Ishikawa (cell line): ENCODE data around the gene ARHGEF19.

Experiments used
- CEBPB ChIP-seq: IDR thresholded peaks from 2 replicates; pipeline ENCODE4 v1.6.1; 2012
- CREB1 ChIP-seq: IDR thresholded peaks from 2 replicates; pipeline ENCODE4 v1.6.1; 2012; ENCODE audit warnings: low read depth
- EGR1 ChIP-seq: IDR thresholded peaks from 2 replicates; pipeline ENCODE4 v1.6.1; 2012
- EP300 ChIP-seq: IDR thresholded peaks from 2 replicates; pipeline ENCODE4 v1.6.1; 2012; ENCODE audit warnings: borderline replicate concordance
- FOXM1 ChIP-seq: IDR thresholded peaks from 2 replicates; pipeline ENCODE4 v1.6.1; 2012; ENCODE audit warnings: low read depth, borderline replicate concordance
- NFIC ChIP-seq: IDR thresholded peaks from 2 replicates; pipeline ENCODE4 v1.6.1; 2012
- RAD21 ChIP-seq: IDR thresholded peaks from 2 replicates; pipeline ENCODE4 v1.6.1; 2012; ENCODE audit warnings: low read depth
- TAF1 ChIP-seq: IDR thresholded peaks from 2 replicates; pipeline ENCODE4 v1.6.1; 2012; ENCODE audit warnings: low read depth, mild to moderate bottlenecking
- TCF12 ChIP-seq: IDR thresholded peaks from 2 replicates; pipeline ENCODE4 v1.6.1; 2012; ENCODE audit warnings: low read depth
- TEAD4 ChIP-seq: IDR thresholded peaks from 2 replicates; pipeline ENCODE4 v1.6.1; 2012
- YY1 ChIP-seq: IDR thresholded peaks from 2 replicates; pipeline ENCODE4 v1.6.1; 2012; ENCODE audit warnings: low read depth
- ZBTB7A ChIP-seq: IDR thresholded peaks from 2 replicates; pipeline ENCODE4 v1.6.1; 2012; ENCODE audit warnings: low read depth
- TF ChIP-seq, protein P1 (sequence below): IDR thresholded peaks from 2 replicates; pipeline ENCODE4 v1.6.1; 2012
- TF ChIP-seq, protein P2 (sequence below): IDR thresholded peaks from 2 replicates; pipeline ENCODE4 v1.6.1; 2012
- TF ChIP-seq, protein P3 (sequence below): IDR thresholded peaks from 2 replicates; pipeline ENCODE4 v1.6.1; 2012; ENCODE audit warnings: low read depth, mild to moderate bottlenecking

ARHGEF19 gene

DNA sequence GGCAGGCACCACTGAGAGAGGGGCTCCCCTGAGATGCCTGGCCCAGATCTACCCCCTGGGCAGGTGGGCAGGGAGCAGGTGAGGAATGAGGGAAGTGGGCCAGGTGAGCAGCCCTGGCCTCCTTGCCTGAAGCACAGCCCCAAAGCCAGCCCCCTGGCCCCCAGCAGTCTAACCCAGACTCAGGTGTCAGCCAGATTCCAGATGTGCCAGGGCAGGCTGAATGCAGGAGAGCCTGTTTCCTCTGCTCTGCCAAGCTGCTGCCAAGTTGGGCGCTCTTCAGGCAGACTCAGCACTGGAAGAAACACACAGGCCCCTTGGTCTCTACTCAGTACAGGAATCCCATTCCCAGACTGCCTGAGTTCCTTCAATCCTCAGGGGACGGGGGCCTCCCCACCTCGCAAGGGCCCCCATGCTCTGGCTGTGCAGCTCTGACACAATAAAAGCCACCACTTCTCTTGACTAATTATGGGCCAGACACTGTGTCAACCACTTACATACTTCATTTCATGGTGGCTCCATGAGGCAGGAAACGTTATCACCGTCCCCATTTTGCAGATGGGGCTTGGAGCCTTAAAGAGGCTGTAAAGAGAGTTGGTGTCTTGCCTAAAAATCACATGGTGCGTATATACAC, 20.4 kb downstream of the ARHGEF19 start:
- TF ChIP-seq, protein P1, sequence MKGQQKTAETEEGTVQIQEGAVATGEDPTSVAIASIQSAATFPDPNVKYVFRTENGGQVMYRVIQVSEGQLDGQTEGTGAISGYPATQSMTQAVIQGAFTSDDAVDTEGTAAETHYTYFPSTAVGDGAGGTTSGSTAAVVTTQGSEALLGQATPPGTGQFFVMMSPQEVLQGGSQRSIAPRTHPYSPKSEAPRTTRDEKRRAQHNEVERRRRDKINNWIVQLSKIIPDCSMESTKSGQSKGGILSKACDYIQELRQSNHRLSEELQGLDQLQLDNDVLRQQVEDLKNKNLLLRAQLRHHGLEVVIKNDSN = no peak
- TF ChIP-seq TCF12 (no peak), TEAD4 (no peak), CREB1 (no peak), FOXM1 (no peak)

DNA sequence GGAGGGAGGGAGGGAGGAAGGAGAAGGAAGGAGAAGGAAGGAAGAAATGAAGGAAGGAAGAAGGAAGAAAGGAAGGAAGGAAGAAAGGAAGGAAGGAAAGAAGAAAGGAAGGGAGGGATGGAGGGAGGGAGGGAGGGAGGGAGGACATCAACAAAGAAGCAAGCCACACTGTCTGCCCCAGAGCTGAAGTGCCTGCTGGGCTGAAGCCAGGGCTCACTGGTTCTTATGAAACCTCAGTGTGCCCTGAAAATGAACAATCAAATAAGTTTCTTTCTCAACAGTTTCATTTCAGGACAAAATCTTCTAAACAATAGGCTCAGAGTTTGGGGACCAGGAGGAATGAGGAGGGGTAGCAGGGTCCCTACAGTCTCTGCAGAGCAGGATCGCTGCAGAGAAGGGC, 21.1 kb downstream of the ARHGEF19 start:
- TF ChIP-seq TCF12 = no peak
- TF ChIP-seq, protein P1 = no peak

DNA sequence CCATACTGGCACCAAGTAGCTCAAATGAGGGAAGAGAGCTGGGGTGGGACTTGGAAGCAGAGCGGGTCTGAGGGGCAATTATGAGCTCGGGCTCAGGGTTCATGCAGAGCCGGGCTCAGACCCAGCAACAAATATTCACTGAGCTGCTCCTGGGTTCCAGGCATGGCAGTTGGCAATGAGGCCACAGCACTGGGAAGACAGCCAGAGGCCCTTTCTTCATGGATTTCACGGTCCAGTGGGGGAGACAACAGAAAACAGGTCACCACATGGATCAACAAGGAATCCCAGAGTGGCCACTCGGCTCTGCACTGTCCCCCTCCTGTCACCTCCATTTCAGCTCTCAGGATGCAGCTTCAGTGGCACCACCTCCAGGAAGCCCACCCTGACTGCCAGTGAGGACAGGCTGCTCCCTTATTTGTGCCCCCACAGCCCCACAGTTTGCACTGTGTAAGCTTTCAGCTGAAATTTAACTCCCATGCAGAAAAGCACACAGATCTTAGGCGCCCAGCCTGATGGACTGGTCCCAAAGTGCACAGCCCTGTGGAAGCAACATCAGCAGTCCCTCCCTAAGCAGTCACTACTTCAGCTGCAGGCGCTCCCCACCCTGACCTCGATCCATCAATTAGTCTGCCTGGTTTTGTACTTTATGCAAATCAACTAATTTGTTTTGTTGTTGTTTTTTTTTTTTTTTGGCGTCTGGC, 22.4 kb downstream of the ARHGEF19 start:
- TF ChIP-seq, protein P2, sequence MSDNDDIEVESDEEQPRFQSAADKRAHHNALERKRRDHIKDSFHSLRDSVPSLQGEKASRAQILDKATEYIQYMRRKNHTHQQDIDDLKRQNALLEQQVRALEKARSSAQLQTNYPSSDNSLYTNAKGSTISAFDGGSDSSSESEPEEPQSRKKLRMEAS = peak; percentile 50; the same call in 1 of the 2 replicates
- TF ChIP-seq TEAD4 (no peak), NFIC (peak; percentile 77), CREB1 (no peak)

DNA sequence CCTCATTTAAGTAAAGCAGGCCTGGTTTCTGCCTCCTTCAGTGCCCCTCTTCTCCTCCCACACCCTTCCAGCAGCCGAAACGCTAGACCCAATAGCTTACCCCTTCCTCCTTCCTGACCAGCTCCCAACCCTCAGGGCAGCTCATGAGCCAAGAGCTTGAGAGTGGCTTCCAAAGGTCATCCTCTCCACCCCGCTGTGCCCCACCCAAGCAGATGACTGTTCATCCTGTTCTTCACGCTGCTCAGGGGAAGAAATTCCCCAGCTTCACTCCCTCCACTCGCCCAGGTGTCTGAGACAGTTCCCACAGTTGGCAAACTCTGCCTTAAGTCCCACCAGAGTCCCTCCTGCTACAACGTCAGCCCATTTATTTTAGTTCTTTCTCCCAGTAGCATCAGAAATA, 23.4 kb downstream of the ARHGEF19 start:
- TF ChIP-seq RAD21 = no peak
- TF ChIP-seq, protein P2 = no peak
- TF ChIP-seq NFIC = no peak
- TF ChIP-seq FOXM1 = no peak
- TF ChIP-seq ZBTB7A = no peak
- TF ChIP-seq EP300 = no peak
- no peak for TF ChIP-seq TCF12
- TF ChIP-seq YY1 = no peak
- TF ChIP-seq, protein P1 = no peak
- TF ChIP-seq TEAD4 = no peak
- no peak for TF ChIP-seq CEBPB
- TF ChIP-seq TAF1 = no peak
- TF ChIP-seq, protein P3, sequence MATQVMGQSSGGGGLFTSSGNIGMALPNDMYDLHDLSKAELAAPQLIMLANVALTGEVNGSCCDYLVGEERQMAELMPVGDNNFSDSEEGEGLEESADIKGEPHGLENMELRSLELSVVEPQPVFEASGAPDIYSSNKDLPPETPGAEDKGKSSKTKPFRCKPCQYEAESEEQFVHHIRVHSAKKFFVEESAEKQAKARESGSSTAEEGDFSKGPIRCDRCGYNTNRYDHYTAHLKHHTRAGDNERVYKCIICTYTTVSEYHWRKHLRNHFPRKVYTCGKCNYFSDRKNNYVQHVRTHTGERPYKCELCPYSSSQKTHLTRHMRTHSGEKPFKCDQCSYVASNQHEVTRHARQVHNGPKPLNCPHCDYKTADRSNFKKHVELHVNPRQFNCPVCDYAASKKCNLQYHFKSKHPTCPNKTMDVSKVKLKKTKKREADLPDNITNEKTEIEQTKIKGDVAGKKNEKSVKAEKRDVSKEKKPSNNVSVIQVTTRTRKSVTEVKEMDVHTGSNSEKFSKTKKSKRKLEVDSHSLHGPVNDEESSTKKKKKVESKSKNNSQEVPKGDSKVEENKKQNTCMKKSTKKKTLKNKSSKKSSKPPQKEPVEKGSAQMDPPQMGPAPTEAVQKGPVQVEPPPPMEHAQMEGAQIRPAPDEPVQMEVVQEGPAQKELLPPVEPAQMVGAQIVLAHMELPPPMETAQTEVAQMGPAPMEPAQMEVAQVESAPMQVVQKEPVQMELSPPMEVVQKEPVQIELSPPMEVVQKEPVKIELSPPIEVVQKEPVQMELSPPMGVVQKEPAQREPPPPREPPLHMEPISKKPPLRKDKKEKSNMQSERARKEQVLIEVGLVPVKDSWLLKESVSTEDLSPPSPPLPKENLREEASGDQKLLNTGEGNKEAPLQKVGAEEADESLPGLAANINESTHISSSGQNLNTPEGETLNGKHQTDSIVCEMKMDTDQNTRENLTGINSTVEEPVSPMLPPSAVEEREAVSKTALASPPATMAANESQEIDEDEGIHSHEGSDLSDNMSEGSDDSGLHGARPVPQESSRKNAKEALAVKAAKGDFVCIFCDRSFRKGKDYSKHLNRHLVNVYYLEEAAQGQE = no peak
- no peak for TF ChIP-seq EGR1
- TF ChIP-seq CREB1 = no peak

DNA sequence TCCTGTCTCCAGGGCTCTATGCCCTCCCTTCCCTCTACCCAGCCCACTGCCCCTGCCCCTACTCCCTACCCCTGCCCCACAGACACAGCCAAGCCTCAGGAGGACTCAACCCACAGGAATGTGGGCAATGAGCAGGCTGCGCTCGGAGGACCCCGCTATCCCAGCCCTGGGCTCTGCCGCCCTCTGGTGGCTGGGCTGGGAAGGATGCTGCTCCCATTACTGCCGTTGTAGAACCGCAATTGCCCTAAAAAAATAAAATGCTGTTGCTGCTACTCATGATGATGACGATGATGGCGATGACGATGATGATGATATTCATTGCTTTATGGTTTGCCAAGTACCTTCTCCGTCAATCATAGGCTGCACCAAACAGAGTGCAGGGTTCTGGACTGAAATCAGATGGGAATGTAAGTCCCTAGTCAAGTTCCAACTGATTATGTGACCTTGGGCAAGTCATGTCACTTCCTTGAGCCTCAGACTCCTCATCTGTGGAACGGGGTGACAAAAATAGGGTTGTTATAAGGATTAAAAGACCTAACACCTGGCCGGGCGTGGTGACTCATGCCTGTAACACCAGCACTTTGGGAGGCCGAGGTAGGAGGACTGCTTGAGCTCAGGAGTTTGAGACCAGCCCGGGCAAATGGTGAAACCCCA, 24.6 kb downstream of the ARHGEF19 start:
- TF ChIP-seq, protein P1 = no peak
- peak; percentile 73; the same call in 1 of the 2 replicates for TF ChIP-seq ZBTB7A
- TF ChIP-seq YY1 = 0 out of 2 replicates have a peak, but pooled peaks have one; percentile 22
- TF ChIP-seq TEAD4 = peak; percentile 39; the same call in 1 of the 2 replicates
- TF ChIP-seq RAD21 = peak; percentile 100
- TF ChIP-seq, protein P2 = 0 out of 2 replicates have a peak, but pooled peaks have one; percentile 28

DNA sequence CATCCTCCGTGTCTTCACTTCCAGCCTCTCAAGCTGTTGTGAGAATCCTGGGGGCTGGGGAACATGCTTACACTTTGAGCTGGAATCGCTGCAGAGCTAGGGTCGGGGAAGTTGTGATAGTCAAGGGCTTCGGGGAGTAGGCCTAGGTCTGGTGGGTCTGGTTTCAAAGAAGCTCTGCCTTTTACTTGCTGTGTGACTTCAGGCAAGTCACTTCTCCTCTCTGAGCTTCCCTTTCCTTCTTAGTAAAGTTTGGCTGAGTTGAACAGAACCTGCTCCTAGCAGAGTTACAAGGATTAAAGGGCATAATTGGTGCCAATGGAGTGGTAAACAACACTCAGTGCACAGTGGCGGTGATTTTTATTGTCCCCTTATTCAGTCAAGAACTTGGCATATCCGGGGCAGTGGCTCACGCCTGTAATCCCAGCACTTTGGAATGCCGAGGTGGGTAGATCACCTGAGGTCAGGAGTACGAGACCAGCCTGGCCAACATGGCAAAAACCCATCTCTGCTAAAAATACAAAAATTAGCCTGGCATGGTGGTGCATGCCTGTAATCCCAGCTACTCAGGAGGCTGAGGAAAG, 25.7 kb downstream of the ARHGEF19 start:
- TF ChIP-seq EGR1 = no peak
- TF ChIP-seq EP300 = no peak
- TF ChIP-seq NFIC = no peak
- TF ChIP-seq YY1 = no peak
- no peak for TF ChIP-seq CREB1
- no peak for TF ChIP-seq TEAD4
- TF ChIP-seq, protein P1 = no peak
- TF ChIP-seq FOXM1 = no peak
